Erythroblast (primary cell): Measurements from ENCODE around the gene C19orf25.

Experiments used
- DNase-seq, 2 experiments: peaks; one replicate each; lab custom pipeline; 2025; lab: John Stamatoyannopoulos, UW
- GATA1 ChIP-seq: IDR thresholded peaks from 2 replicates; pipeline ENCODE4 v1.6.1; 2011; ENCODE audit warnings: low read depth, mild to moderate bottlenecking, control low read depth, low read length, moderate library complexity
- POLR2A ChIP-seq: IDR thresholded peaks from 2 replicates; pipeline ENCODE4 v1.6.1; 2011; ENCODE audit warnings: mild to moderate bottlenecking, low read length

Gene C19orf25

GRCh38 chr19:1429750-1430149 lies 49.3 kb downstream of the C19orf25 start:
- no peak for DNase-seq
- TF ChIP-seq GATA1 (no peak), POLR2A (no peak)

DNA sequence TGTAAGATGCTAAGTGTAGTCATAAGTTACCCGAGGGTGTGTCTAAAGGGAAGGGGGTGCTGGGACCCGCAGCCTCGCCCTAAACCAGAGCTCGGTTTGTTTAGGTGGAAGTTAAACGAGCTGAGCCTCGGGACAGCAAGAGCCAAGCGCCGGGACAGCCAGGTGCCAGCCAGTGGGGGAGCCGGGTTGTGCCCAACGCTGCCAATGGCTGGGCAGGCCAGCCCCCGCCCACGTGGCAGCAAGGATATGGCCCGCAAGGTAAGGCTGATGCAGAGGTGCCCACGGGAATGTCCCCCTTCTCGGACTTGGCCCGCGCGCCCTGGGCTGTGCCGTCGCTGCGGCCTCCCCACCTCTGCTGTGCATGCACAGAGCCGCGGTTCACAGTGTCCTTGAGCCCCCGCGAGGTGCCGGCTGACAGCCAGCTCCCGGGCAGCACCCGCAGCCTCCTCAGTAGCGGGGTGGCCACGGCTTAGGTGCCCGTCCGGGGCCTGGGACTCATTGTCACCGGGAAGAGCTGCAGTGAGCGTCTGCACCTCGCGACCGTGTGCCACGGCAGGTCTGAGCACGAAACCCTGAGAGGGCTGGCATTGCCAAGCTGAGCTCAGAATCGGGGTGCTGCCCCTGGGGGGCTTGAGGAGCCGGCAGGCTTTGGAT lies 50.1 kb downstream of the C19orf25 start:
- TF ChIP-seq POLR2A (no peak), GATA1 (no peak)
- DNase-seq, result no peak

GRCh38 chr19:1427221-1427920 lies 51.6 kb downstream of the C19orf25 start:
- TF ChIP-seq GATA1 (no peak), POLR2A (no peak)
- DNase-seq, result no peak

GRCh38 chr19:1426736-1427135 lies 52.3 kb downstream of the C19orf25 start:
- no peak for DNase-seq
- TF ChIP-seq POLR2A (no peak), GATA1 (no peak)

DNA sequence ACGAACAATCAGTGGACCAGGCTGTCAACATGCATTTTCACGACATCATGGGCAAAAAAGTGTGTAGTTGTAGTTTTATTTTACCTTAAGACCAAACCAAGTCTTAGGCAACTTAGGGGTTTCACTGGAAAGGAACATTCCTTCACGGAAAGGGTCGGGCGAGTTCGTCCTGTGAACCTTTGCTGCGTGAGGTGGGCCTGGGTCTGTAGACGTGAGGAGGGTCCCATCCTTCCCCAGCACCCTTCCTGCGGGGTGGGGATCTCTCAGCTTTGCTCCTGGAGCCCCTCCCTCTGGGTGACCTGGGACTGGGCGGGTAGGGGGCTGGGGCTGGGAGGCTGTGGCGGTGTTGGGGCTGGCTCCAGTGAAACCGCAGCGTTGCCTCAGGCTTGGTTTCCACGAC lies 53.1 kb downstream of the C19orf25 start:
- TF ChIP-seq POLR2A, result no peak
- no peak for TF ChIP-seq GATA1
- DNase-seq, result no peak

DNA sequence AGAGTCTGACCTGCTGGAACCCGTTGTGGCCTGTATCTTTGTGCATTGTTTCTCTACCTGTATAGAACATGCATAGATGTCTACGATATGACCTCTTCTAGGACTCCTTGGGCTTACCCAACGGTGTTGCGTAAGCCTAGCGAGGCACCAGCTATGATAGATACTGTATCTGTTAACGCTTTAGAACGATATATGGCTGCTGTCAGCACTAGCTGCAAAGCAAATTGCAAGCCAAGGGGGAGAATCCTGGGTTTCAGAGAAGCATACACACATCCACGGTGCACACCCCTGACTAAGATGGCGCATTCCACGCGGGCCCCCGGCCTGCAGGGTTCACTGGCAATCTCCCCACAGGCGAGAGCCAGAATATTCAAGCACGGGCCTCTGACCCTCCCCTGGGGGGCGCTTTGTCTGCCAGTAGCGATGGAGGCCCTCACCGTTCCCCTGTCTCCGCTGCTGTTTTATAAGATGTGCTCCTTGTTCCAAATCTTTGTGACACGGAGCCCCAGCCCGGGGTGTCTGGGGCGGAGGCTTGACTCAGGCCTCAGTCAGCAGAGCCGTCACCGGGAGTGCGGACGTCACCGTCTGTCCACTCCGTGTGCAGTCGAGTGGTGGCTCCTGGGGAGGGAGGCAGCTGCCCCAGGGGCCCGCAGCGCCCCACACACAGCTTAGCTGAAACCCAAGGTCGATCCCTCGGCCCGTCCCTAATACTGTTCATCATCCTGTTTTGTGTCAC lies 53.7 kb downstream of the C19orf25 start:
- TF ChIP-seq POLR2A, result no peak
- TF ChIP-seq GATA1, result no peak
- no peak for DNase-seq

GRCh38 chr19:1424192-1424955 lies 54.6 kb downstream of the C19orf25 start:
- DNase-seq, result no peak
- TF ChIP-seq POLR2A (no peak), GATA1 (no peak)

GRCh38 chr19:1423436-1424191 lies 55.4 kb downstream of the C19orf25 start:
- DNase-seq, result no peak
- TF ChIP-seq GATA1 (no peak), POLR2A (no peak)
